ENCODE data around the gene ENPP7. TPM values are rescaled to one million over a fixed set of nuclear protein-coding genes. Genes with fewer than 3 reads are reported as not detected.
"Not testable (repeated sequence)": the region's sequence is repeated elsewhere in the genome, so short reads cannot be mapped to it uniquely, and the experiment has no call there.

Gene ENPP7
- total and polyA plus RNA-seq, 4 donors: 0.31 TPM; not detected in 3

DNA sequence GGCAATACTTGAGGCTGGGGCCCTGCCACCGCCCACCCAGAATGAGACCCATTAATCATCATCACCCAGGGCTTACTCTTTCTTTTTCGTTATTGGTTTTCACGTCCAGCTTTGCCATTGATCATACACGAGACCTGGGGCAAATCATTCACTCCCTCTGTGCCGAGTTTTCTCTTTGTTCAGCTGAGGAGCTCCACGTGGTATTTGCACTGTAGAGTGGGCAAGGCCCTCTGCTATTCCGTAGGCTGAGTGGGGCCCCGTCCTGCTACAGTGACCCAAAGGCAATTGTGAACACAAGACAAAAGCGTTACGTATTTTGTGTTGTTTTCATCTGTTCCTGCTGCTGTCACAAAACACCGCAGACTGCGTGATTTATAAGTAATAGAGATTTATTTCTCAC, 23.6 kb downstream of the ENPP7 start:
- no peaks in the 10 kb centered on the region for H3K9me3 ChIP-seq (ENCODE audit: control insufficient read depth in 4 of 4, insufficient read depth in 3 of 4, low read length in 3 of 4)
- ATAC-seq (ENCODE audit: insufficient read depth, low FRiP score) (no peak), DNase-seq (no peak)
- 72 to 90% methylated on average over 12 of the region's 12 CpGs for WGBS, 2 donors
- no peak overlapping the region for H3K4me3 ChIP-seq
- H3K4me1 ChIP-seq (ENCODE audit: control insufficient read depth in 5 of 5, insufficient read depth in 5 of 5, low read length in 5 of 5): no peaks in the 10 kb centered on the region
- no peak overlapping the region for H3K27ac ChIP-seq (ENCODE audit: low read depth in 1 of 2, low read length in 1 of 2)
- H3K36me3 ChIP-seq (ENCODE audit: control insufficient read depth in 4 of 4, insufficient read depth in 4 of 4, low read length in 4 of 4): no peaks in the 10 kb centered on the region
- H3K27me3 ChIP-seq (ENCODE audit: control insufficient read depth in 3 of 3, insufficient read depth in 3 of 3, low read length in 2 of 3): peaks cover 0 to 18% (median 17%) of the 10 kb centered on the region in 3 donors
- no peak for TF ChIP-seq CTCF (IDR thresholded peaks at IDR 0.05; ENCODE audit: control extremely low read depth, extremely low read depth)
- H3K9ac ChIP-seq (ENCODE audit: insufficient read depth in 1 of 2, low read length in 2 of 2): no peak overlapping the region

GRCh38 chr17:79754903-79755302, 24.2 kb downstream of the ENPP7 start:
- not testable (repeated sequence) for H3K27ac ChIP-seq (ENCODE audit: low read depth in 1 of 2, low read length in 1 of 2); H3K4me1 ChIP-seq (ENCODE audit: control insufficient read depth in 5 of 5, insufficient read depth in 5 of 5, low read length in 5 of 5); H3K9me3 ChIP-seq (ENCODE audit: control insufficient read depth in 4 of 4, insufficient read depth in 3 of 4, low read length in 3 of 4); H3K36me3 ChIP-seq (ENCODE audit: control insufficient read depth in 4 of 4, insufficient read depth in 4 of 4, low read length in 4 of 4); DNase-seq; H3K4me3 ChIP-seq; H3K9ac ChIP-seq (ENCODE audit: insufficient read depth in 1 of 2, low read length in 2 of 2); ATAC-seq (ENCODE audit: insufficient read depth, low FRiP score)
- H3K27me3 ChIP-seq (ENCODE audit: control insufficient read depth in 3 of 3, insufficient read depth in 3 of 3, low read length in 2 of 3): peaks cover 0 to 12% (median 11%) of the 10 kb centered on the region in 3 donors
- 90 to 93% methylated on average over 9 of the region's 9 CpGs for WGBS, 2 donors

DNA sequence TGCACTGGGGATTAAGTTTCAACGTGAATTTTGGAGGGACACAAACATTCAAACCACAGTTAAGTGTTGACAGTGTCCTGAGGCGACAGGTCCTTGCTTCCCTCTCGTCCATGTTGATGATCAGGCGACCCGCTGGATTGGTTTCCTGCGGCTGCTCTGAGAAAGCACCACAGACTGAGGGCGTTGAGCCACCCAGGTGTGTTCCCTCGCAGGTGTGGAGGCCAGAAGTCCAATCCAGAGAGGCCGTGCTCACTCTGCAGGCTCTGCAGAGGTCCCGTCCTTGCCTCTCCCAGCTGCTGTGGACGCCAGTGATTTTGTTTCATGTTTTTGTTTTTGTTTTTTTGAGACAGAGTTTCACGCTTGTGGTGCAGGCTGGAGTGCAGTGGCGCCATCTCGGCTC, 24.8 kb downstream of the ENPP7 start:
- H3K9me3 ChIP-seq (ENCODE audit: control insufficient read depth in 4 of 4, insufficient read depth in 3 of 4, low read length in 3 of 4): no peaks in the 10 kb centered on the region
- WGBS, 2 donors: 90% methylated on average over 14 of the region's 14 CpGs
- H3K9ac ChIP-seq (ENCODE audit: insufficient read depth in 1 of 2, low read length in 2 of 2): no peak overlapping the region
- no peaks in the 10 kb centered on the region for H3K36me3 ChIP-seq (ENCODE audit: control insufficient read depth in 4 of 4, insufficient read depth in 4 of 4, low read length in 4 of 4)
- DNase-seq (no peak), ATAC-seq (ENCODE audit: insufficient read depth, low FRiP score) (no peak)
- peaks cover 0 to 9% (median 8%) of the 10 kb centered on the region in 3 donors for H3K27me3 ChIP-seq (ENCODE audit: control insufficient read depth in 3 of 3, insufficient read depth in 3 of 3, low read length in 2 of 3)
- no peaks in the 10 kb centered on the region for H3K4me1 ChIP-seq (ENCODE audit: control insufficient read depth in 5 of 5, insufficient read depth in 5 of 5, low read length in 5 of 5)
- TF ChIP-seq CTCF (IDR thresholded peaks at IDR 0.05; ENCODE audit: control extremely low read depth, extremely low read depth): no peak
- H3K27ac ChIP-seq (ENCODE audit: low read depth in 1 of 2, low read length in 1 of 2): no peak overlapping the region
- H3K4me3 ChIP-seq: no peak overlapping the region

DNA sequence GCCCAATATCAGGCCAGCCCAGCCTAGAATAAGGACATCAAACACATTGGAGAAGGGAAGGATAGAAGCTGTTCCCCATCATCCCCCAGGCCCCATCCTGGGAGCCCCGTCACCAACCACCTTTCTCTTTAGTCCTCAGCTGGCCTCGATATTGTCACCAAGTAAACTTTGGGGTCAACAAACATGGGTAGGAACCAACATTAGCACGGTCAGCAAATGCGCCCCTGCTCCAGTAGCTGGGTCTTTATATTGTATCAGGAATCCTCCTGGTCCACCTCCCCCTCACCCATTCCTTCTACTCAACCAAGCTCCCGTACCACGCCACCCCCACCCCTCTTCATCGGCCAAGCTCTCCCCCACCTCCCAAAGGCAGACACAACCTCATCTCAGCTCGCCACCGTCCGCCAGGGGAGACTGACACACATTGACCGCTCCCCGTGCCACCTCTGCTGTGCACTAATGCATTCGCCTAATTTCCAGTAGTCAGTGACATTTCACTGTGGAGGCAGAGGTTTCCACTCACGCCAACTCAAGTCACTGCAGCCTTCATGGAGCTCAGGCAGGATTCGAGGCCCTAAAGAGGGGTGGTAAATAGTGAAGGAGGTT, 26.5 kb downstream of the ENPP7 start:
- Histone ChIP-seq H3K4me1 (ENCODE audit: control insufficient read depth in 5 of 5, insufficient read depth in 5 of 5, low read length in 5 of 5) (no peaks in the 10 kb centered on the region), H3K27ac (ENCODE audit: low read depth in 1 of 2, low read length in 1 of 2) (no peak overlapping the region), H3K9ac (ENCODE audit: insufficient read depth in 1 of 2, low read length in 2 of 2) (no peak overlapping the region), H3K36me3 (ENCODE audit: control insufficient read depth in 4 of 4, insufficient read depth in 4 of 4, low read length in 4 of 4) (no peaks in the 10 kb centered on the region), H3K4me3 (no peak overlapping the region), H3K9me3 (ENCODE audit: control insufficient read depth in 4 of 4, insufficient read depth in 3 of 4, low read length in 3 of 4) (no peaks in the 10 kb centered on the region), H3K27me3 (ENCODE audit: control insufficient read depth in 3 of 3, insufficient read depth in 3 of 3, low read length in 2 of 3) (no peaks in the 10 kb centered on the region)
- DNase-seq (no peak), ATAC-seq (ENCODE audit: insufficient read depth, low FRiP score) (no peak)
- WGBS, 2 donors: 96% methylated on average over 15 of the region's 15 CpGs
- TF ChIP-seq CTCF (IDR thresholded peaks at IDR 0.05; ENCODE audit: control extremely low read depth, extremely low read depth): no peak
